NCI-H2081 treated with DMSO at 0.1 percent for 48 hours (cell line): ENCODE measurements around the gene SATB2.

Experiments
- DNase-seq: peaks from one replicate; lab custom pipeline; 2025; lab: John Stamatoyannopoulos, UW

SATB2 gene

DNA sequence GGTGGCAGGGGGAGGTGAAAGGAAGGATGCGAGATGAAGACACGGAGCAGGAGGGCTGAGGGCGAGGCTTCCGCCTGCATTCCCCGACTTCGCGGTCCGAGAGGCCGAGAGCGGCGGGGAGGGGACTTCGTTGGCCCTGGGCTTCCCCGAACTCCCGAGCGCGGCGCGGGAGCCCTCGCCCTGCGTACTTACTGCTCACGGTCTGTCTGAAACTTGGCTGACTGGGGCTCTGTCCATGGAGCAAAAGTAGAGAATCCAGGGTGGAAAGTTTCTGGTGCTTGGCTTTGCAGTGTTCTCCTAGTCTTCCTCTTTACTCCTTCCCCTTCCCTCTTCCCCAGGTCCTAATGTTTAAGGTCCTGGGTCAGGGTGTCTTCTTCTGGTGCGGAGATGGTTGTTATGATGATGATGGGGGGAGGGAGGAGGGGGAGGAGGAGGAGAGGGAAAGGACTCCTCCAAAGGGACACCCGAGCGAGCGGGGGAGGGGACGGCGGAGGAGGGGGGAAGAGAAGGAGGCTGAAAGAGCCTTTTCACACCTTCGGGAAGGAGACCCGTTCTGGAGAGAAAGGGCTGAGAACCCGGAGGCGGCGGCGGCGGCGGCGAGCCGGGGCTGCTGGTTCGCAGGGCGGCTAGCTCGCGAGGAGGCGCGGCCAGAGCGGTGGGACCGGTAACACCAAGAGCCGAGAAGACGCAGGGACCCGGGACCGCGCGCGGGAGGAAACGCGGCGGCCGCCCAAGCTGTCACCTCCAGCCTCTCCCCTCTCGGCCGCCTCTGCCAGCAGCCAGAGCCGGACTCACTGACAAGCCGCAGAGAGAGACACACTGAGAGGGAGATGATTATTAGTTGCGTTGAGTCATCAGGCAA lies at the start of gene SATB2:
TSS of gene SATB2 (minus strand) at position 793 of the 862 bp plus-strand sequence. CDS start 1,902 bp downstream, outside the sequence.
- no peak for DNase-seq

DNA sequence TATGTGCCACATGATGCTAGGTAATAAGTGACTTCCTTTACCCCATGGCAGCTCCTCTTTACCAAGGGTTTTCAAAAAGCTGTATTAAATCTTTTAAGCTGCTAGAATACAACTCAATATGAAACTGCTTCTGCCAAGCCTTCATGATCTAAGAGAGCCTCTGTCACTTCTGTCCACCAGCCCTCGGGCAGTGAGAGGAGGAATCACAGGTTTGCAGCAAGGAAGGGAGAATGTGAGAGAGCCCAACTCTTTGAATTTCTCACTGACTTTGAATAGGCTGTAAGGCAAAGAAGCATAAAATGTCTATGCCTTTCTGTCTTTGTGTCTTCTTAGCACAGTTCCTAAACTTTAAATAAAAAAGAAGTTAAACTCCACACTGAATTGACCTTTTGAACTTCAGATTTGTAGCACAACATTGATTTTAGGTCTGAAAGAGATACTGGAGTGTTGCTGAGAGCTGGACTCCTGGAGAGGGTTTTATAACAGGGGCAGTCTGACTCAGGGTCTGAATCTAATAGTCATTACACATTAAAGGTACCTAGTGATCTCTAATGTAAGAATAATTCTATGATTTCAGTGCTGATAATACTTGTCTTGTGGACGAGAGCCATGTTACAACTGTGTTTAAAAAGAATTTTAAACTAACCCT lies 48.1 kb upstream of the SATB2 start:
- no peak for DNase-seq

DNA sequence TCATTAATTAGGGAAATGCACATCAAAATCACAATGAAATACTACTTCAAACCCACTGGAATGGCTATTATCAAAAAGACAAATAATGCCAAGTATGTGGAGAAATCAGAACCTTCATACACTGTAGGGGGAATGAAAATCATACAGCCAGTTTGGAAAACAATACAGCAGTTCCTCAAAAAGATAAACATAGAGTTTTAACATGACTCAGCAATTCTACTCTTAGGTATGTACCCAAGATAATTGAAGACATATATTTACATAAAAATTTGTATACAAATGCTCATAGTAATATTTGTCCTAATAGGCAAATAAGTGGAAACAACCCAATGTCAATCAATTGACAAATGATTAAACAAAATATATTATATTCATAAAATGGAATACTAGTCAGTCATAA lies 45.4 kb upstream of the SATB2 start:
- no peak for DNase-seq

DNA sequence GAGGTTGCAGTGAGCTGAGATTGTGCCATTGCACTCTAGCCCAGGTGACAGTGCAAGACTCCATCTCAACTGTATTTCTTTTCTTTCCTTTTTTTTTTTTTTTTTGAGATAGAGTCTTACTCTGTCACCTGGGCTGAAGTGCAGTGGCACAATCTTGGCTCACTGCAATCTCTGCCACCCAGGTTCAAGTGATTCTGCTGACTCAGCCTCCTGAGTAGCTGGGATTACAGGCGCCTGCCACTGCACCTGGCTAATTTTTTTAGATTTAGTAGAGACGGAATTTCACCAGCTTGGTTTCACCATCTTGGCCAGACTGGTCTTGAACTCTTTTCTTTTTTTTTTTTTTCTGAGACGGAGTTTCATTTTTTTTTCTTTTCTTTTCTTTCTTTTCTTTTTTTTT lies 41.3 kb upstream of the SATB2 start:
- no peak for DNase-seq

DNA sequence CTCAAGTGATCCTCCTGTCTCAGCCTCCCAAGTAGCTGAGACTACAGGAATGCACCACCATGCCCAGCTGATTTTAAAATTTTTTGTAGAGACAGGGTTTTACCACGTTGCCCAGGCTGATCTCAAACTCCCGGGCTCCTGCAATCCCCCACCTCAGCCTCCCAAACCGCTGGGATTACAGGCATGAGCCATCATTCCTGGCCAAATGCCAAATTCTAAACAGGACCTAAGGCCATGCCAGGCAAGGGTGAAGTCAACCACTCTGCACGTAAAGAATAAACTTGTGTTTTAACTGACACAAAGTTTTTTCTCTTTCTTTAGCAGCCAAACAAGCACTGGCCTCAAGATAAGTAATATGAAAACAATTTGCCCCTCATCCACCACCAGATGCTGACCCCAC lies 37.4 kb upstream of the SATB2 start:
- no peak for DNase-seq

DNA sequence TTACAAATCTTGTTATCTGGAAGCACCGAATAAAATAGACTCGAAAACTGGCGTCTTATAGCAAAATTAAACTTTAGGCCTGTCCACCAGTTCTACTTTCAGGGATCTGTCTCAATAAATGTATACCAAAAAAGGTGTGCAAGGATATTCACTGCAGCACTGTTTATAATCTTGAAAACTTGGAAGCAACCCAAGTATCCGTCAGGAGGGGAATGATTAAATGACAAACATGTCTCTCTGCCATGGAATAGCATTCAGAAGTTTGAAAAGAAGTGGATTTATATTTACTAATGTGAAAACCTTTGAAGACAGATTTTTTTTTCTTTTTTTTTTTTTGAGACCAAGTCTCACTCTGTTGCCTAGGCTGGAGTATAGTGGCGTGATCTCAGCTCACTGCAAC lies 32.3 kb upstream of the SATB2 start:
- no peak for DNase-seq

DNA sequence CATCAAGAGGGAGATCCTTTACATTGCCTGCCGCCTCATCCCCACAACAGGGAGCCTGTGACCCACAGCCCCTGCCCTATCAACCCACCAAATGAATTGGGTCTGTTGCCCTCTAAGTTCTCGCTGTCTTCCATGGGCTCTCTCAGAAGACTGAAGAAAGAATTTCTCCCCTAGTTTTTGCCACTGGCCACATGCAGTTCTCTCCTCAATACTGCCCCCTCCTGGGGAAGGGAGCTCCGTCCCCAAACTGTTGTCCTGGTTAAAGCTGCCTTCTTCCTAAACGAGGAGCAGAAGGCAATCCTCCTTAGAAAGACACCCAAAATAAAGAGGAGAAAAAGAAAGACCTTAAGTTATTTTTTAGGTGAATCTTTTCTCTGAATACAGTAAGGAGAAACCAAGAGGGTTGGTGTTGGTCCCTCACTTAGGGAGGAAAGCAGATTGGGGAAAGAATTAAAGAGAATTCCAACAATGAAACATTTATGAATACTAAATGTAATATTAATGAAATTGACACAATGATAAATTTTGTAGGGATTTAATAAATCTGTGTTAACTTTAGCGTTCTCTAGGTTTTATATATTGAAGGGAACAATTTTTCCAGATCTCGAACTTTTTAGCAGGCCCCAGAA lies 31.1 kb upstream of the SATB2 start:
- DNase-seq, result no peak

DNA sequence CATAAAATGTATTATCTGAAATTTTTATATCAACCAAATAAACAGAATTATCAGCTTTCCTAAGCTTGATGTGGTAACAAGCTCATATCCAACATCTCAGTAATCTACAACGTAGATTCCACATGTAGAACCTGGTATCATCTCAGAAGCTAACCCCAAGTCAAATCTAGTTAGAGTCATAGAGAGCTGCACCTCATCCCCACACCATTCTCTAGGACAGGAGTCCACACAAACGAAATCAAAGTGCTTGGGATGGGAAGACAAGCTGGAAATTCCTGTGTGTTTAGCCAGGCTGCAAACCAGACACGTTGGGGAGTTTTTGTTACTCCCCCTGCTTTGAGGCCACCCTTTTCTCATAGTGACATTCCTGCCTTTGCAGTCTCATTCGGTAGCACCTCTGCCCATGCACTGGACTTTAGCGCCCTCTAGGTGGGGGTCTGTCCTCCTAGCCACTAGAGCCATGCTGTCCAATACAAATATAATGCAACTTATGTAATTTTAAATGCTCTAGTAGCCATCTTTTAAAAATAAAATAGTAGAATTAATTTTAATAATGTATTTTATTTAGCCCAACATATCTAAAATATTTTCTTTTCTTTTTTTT lies 28.1 kb upstream of the SATB2 start:
- DNase-seq, result no peak

DNA sequence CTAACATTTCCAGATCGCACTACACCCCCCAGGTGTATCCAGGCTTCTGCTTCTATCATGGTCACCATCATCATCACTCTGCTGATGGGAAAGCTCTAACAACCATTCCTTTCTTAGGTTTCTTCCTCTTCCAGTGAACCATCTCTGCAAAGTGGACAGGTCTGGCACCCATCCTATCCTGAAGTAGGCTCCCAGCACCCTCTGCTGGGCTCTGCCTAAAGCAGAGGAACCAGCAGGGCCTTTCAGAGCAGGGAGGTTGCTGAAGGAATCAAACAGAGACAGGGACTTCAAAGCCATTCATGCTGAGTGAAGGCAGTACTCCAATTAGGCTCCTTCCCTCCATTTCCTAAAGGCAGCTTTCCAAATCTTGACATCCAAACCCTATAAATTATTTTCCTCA lies 27.2 kb upstream of the SATB2 start:
- DNase-seq, result no peak

DNA sequence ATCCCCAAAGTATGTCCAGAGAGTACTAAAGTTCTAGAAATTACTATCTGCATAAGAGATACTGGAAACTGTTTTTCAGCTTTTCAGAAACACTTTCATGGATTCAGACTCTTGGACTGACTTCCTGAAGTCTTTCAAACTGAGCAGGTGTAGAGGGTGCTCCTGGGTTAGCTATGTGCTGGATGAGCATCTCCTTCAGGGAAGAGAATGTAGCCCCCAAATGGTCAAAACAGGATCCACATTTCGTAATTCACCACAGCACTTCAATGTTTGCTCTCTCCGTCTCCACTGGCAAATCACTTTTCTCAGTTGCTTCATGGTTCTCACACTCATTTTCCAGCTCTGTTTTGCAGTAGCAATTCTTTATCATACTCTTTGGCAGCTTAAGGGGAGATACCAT lies 23.2 kb upstream of the SATB2 start:
- DNase-seq, result no peak

DNA sequence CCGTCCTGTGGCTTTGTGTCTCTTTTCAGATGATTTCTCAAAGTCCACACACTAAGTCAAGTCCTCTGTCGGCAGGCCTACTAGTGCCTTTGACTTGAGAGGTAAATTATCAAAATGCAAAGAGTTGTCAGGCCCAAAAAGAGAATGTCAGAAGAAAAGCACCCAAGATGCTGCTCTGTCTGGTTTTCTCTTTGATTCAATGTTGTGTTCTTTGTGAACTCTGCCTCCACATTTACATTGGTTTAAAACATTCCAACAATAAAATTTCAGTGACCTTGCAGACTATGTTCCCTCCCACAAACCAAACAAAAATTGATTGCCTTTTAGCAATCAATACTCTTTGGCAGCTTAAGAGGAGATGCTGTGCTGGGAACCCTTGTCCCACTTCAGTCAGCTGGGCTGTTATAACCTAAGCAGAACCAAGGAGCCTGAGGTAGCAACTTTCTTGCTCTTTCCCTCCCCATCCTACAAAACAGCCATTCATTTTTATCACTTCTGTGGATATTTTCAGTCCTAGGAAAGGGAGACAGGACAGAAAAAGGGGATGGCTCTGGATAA lies 19.6 kb upstream of the SATB2 start:
- no peak for DNase-seq

DNA sequence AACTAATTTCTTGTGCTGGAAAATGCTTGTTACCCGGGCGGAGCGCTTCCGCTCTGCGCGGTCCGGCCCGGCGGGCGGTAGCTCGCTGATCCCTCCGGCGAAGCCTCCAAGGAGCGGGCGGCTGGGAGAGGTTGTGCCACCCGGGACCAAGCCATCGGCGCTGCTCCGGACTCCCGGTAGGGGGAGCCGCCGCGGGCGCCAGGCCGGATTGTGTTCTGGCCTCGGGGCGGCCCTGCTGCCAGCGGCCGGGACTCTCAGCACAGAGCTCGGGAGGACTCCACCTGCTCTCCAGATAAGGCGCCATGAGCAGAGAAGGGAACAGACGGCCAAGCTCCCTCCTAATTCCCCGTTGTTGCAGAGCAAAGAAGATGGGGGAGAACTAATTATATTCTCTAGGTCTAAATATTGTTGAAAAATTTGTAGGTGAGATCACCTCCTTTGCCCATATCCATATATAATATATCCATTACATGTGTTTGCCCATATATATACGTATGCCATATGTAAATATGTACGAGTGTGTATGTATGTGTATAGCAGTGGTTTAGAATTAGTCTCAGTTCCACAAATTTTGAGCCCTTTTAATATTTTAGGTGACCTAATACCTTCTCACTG lies 13.8 kb upstream of the SATB2 start:
- DNase-seq, result no peak

DNA sequence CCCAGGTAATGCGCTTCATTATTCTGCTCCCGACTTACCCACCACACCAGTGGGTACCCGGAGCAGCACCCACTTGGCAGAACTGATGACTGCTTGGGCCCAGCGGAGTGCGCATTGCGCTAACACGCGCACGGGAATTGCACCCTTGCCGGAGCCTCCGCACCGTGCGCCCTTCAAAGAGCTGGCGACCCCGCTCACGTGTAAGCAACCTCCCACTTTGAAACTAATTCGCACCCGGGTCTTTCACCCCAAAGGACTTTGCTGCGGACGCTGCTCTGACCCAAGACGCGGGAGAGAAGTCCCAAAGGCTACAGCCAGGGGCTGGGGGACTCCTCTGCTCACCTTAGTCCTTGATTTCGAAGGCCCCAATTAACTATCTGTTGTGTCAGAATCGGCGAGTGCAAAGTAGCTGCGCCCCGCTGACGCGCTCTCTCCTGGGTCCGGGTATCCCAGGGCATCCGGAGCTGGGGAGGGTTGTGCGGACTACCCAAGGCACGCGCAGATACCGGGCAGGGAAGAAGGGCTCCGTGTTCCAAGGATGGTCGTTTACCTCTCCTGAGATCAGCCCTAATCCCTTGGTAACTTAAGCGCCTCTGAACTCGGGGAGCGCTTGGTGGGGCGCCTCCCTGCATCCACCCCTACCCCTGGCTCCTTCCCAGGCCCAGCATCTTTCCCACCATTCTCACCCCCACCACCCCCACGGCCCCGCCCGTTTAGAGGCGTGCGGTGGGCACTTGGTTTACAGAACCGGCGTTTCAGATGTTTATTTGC lies 13.1 kb upstream of the SATB2 start:
- no peak for DNase-seq

DNA sequence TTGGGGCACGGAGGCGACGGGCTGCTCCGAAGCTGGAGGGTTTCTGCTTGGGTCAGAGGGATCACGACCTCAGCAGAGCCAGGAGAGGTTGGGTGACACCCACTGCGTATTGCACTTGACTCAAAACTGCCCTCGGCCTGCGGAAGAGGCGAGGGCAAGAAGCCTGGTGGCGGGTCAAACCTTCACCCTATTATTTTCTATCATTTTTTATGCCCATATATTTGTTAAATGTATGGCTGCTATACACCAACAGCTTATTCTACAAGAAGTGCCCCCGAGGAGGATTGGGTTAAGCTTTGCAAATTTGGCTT lies 12.6 kb upstream of the SATB2 start:
- DNase-seq, result no peak

DNA sequence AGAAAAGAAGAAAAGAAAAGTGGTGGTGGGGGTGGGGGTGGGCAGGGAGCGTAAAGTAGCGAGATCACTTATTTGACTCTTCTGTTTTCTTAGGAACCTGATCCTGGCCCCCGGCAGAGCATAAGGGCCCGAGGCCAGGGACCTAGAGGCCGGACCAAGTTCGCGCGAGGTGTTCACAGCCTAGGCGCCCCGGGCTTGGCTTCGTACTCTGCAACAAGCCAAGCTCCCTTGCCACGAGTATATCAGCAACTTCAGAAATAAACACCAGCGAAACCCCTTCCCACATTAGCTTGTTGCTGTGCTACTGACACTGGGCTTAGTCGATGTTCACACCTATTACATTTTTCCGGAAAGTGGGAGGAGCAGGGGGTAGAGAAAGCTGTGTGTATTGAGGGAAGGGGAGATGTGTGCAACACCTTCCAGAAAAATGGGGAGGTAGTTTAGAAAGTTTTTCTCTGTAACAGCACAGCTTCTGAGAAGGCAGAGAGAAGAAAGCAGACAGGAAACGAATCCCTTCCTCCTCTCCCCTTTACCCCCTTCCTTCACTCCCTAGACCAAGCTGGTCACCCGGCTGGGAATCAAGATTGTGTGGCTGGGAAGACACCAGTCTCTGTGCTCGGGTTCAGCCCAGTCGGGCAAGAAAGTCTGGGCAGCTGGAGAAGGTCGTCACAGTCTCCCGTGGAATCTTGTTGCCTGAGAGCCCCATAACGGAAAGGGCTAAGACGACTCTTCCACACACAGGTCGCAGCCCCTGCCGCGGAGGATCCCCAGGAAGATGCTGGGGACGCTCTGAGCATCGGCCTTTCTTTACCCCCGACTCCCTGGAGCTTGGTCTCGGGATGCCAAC lies 12.0 kb upstream of the SATB2 start:
- no peak for DNase-seq

DNA sequence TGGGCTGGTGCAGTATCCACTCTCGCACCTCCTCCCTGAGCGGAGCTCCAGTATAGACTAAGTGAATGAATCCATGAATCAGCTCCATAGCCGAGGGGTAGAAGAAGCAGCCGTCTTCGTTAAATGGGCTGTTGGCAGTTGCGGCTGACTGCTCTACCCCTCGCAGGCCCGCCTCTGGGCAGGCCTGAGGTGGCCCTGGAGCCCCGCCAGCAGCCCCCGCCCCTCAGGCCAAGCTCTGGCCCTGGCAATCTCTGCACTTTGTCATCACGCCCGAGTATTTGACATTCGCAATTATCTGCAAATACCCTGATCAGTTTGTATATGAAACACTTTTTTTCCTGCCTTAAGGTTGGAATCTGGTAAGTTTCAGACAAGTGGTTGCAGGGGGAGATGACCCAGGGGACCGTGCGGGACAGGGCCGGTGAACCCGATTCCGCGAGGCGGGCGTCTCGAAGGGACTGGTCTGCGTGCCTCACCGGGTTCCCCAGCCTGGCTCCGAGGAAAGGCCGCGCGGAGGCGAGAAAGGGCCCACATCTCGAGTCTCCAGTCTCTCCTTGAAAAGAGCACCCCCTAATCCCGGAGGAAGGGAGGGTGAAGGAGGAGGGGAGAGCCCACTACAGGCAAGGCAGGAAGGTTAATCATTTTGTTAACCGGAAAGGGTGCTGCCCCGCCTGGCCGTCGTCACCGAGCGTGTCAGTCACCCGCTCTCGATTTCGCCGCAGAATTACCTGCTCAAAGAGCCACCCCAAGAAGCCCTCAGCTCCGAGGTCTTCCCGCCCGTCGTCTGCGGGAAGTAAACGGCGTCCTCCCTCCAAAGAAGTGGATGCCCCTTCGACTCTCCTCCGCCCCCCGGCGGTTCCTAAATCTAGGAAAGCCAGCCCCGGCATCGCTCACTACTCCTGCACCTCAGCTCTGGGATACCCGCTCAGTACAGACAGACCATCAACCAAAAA lies 11.1 kb upstream of the SATB2 start:
- DNase-seq, result no peak

DNA sequence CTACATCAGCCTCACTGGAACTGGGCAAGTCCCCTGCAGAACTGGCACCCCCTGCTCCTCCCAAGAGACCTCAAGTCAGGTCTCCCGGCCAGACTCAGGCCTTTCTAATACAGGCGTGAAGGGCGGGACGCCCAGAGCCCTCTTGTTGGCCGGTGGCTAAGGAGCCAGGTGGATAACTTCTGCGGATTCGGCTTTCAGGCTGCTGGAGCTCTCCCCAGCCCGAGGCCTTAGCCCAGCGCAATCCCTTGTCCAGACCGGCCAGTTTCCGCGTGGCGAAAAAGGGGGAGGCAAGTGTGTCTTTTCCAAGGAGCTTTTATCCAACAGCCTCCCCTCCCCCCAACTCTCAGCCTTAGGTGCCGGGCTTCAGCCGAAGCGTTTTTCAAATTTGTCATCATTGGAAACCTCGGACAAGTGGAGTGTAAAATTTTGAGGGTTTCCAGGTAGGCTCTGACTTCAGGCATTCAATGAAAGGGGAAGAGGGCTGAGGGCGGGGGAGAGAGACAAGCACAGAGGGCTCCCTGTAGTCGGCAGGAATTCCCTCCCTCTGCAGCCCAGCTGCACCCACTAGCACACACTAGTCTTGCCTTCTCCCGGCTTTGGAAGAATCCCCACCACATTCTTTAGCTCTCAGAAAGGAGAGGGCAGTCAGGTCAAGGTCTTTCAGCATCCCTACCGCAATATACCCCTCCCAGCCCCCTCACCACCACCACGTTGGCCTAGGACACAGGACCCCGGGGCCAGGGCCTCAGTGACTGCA lies 9.5 kb upstream of the SATB2 start:
- DNase-seq, result no peak

DNA sequence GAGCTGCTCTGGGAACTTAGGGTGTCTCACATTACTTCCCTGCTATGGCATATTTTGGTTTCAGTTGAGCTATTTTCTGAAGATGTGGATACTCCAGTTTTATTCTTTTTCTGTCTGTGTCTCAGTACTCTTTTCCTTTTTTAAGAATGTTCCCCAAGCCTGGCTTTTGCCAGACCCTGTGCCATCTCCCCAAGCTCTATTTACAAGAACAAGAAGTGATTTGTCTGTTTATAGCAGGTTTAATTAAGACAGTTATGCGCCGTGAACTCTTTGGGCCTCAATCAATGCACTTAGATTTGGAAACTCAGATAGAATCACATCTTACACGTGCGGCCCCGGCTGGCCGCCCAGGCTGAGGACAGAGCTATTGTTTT lies 8.9 kb upstream of the SATB2 start:
- DNase-seq, result no peak
